Keratinocyte (primary cell): Measurements from ENCODE around the gene PPM1H. TPM values are rescaled to one million over a fixed set of nuclear protein-coding genes. Genes with fewer than 3 reads are reported as not detected.

ENCODE experiments used
- DNase-seq: peaks from one replicate; pipeline ENCODE4 v3.0.0-alpha.2; 2011; ENCODE audit warnings: low read depth, missing footprints, low spot score
- FAIRE-seq: peaks from 2 replicates; lab custom pipeline; 2011; peaks lifted over from hg19 to GRCh38; lab: Jason Lieb, UNC
- H2AFZ ChIP-seq: 2 replicates; pipeline ENCODE4 v1.6.0; 2012; ENCODE audit warnings: low read length, control low read depth, inconsistent platforms; ENCODE audit not compliant: control insufficient read depth
- H3K27ac ChIP-seq: 2 replicates; pipeline ENCODE4 v1.5.1; 2011; ENCODE audit warnings: low read length; ENCODE audit not compliant: control insufficient read depth, insufficient read depth
- H3K27me3 ChIP-seq: 3 replicates; pipeline ENCODE4 v1.6.0; 2011; ENCODE audit warnings: low read length; ENCODE audit not compliant: control insufficient read depth, insufficient read depth; ENCODE audit errors: extremely low read depth
- H3K36me3 ChIP-seq, 2 experiments: 2 replicates in 1 of 2; 3 replicates in 1 of 2; pipeline ENCODE4 v1.5.1; 2011; ENCODE audit warnings: low read length in 2 of 2, mild to moderate bottlenecking in 1 of 2; ENCODE audit not compliant: control insufficient read depth in 2 of 2, insufficient read depth in 2 of 2; ENCODE audit errors: extremely low read depth in 1 of 2
- H3K4me1 ChIP-seq: 3 replicates; pipeline ENCODE4 v1.5.1; 2011; ENCODE audit warnings: low read length; ENCODE audit not compliant: control insufficient read depth, insufficient read depth; ENCODE audit errors: extremely low read depth
- H3K4me2 ChIP-seq: 3 replicates; pipeline ENCODE4 v1.6.0; 2011; ENCODE audit warnings: low read depth, low read length; ENCODE audit not compliant: control insufficient read depth, insufficient read depth; ENCODE audit errors: extremely low read depth
- H3K4me3 ChIP-seq, 3 experiments: fragments of 200-600 bp in 1 of 3; sonication (generic) in 1 of 3; 2 replicates in 2 of 3; 3 replicates in 1 of 3; pipeline ENCODE4 v1.5.1; 2011 to 2016; ENCODE audit warnings: low read length in 3 of 3, mild to moderate bottlenecking in 3 of 3, control low read depth in 2 of 3, inconsistent platforms in 1 of 3, low read depth in 1 of 3, mixed read lengths in 1 of 3, mixed run types in 1 of 3, moderate library complexity in 1 of 3; ENCODE audit not compliant: control insufficient read depth in 2 of 3, insufficient read depth in 2 of 3; ENCODE audit errors: extremely low read depth in 1 of 3
- H3K79me2 ChIP-seq: 2 replicates; pipeline ENCODE4 v1.6.0; 2012; ENCODE audit warnings: low read length; ENCODE audit not compliant: control insufficient read depth, insufficient read depth
- H3K9ac ChIP-seq: 3 replicates; pipeline ENCODE4 v1.6.0; 2011; ENCODE audit warnings: low read length; ENCODE audit not compliant: control insufficient read depth, insufficient read depth; ENCODE audit errors: extremely low read depth
- H3K9me1 ChIP-seq: 3 replicates; pipeline ENCODE4 v1.6.0; 2011; ENCODE audit warnings: low read length; ENCODE audit not compliant: control insufficient read depth, insufficient read depth; ENCODE audit errors: extremely low read depth
- H3K9me3 ChIP-seq: 2 replicates; pipeline ENCODE4 v1.5.1; 2012; ENCODE audit warnings: low read depth, low read length; ENCODE audit not compliant: control insufficient read depth
- H4K20me1 ChIP-seq: 3 replicates; pipeline ENCODE4 v1.6.0; 2011; ENCODE audit warnings: low read length; ENCODE audit not compliant: control insufficient read depth, insufficient read depth; ENCODE audit errors: extremely low read depth
- EZH2 ChIP-seq: IDR thresholded peaks from one replicate; pipeline ENCODE4 v1.6.1; 2012; ENCODE audit warnings: inconsistent platforms, mild to moderate bottlenecking, low read length, moderate library complexity
- dilution Hi-C: fragments of 300-500 bp; cut with MboI; formaldehyde crosslinking; loops from one replicate; pipeline ENCODE4 v1.7.0; 2020; ENCODE audit warnings: low sequenced_read_pairs; ENCODE audit not compliant: extremely low pct_ligation_motif_present
- polyA plus RNA-seq, 5 experiments: library from polyadenylated mRNA; depleted of rRNA in 3 of 5; stranded (reverse) in 3 of 5; stranded (forward) in 1 of 5; unstranded in 1 of 5; fragments of >200 nt; gene quantifications; 1 replicate in 1 of 5; 2 replicates in 3 of 5; 3 replicates in 1 of 5; pipeline versions ENCODE4 v1.2.1 to v1.2.3, GENCODE V29; 2011 to 2012; ENCODE audit warnings: missing spikeins in 2 of 5, low read depth in 1 of 5, low replicate concordance in 1 of 5
- TF ChIP-seq, protein P1 (sequence below), 3 experiments: IDR thresholded peaks in 1 of 3; conservative IDR thresholded peaks in 1 of 3; optimal IDR thresholded peaks in 1 of 3; 2 replicates in 2 of 3; 3 replicates in 1 of 3; pipeline versions ENCODE3 to v1.5.1; 2011; ENCODE audit warnings: low read length in 3 of 3, mild to moderate bottlenecking in 3 of 3, moderate library complexity in 2 of 3, control low read depth in 1 of 3, inconsistent platforms in 1 of 3; ENCODE audit not compliant: insufficient read depth in 2 of 3; ENCODE audit errors: extremely low read depth in 1 of 3

Gene PPM1H
- polyA plus RNA-seq, 1 donor (not counting 4 experiments of a cell fraction or from before 2014, with no cell fraction given): 0.09 TPM

DNA sequence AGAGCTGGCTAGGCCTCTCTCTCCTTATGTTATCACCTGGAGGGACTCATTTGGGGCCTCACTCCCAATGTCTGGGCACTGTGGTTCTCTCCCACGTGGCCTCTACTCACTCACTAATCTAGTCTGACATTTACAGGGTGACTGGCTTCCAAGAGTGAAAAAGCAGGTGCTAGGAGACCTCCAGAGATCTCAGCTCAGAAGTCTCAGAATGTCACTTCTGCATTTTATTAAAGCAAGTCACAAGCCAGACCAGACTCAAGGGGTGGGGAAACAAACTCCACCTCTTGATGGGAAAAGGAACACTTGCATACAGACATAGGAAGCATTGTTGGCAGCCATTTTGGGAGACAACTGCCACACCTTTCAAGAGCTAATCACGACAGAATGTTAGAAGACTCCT is 292.5 kb downstream of the PPM1H start:
- Histone ChIP-seq H3K4me2 (no peak overlapping the region), H3K4me3 (no peak overlapping the region), H3K27ac (no peak overlapping the region), H4K20me1 (no peaks in the 10 kb centered on the region), H3K9me3 (no peaks in the 10 kb centered on the region), H3K36me3 (no peaks in the 10 kb centered on the region), H3K4me1 (no peaks in the 10 kb centered on the region), H3K9ac (no peak overlapping the region), H3K9me1 (no peaks in the 10 kb centered on the region), H3K27me3 (no peaks in the 10 kb centered on the region), H2AFZ (peak overlapping the region; percentile 3), H3K79me2 (no peaks in the 10 kb centered on the region)
- dilution Hi-C loops: no loop called here
- DNase-seq: no peak
- FAIRE-seq: no peak
- TF ChIP-seq, protein P1, sequence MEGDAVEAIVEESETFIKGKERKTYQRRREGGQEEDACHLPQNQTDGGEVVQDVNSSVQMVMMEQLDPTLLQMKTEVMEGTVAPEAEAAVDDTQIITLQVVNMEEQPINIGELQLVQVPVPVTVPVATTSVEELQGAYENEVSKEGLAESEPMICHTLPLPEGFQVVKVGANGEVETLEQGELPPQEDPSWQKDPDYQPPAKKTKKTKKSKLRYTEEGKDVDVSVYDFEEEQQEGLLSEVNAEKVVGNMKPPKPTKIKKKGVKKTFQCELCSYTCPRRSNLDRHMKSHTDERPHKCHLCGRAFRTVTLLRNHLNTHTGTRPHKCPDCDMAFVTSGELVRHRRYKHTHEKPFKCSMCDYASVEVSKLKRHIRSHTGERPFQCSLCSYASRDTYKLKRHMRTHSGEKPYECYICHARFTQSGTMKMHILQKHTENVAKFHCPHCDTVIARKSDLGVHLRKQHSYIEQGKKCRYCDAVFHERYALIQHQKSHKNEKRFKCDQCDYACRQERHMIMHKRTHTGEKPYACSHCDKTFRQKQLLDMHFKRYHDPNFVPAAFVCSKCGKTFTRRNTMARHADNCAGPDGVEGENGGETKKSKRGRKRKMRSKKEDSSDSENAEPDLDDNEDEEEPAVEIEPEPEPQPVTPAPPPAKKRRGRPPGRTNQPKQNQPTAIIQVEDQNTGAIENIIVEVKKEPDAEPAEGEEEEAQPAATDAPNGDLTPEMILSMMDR (optimal IDR thresholded peaks at IDR 0.05 in 1 of 3, IDR thresholded peaks at IDR 0.05 in 1 of 3, conservative IDR thresholded peaks at IDR 0.05 in 1 of 3; ENCODE audit: extremely low read depth in 1 of 3, insufficient read depth in 2 of 3, low read length in 3 of 3): no peak
- no peak for TF ChIP-seq EZH2

DNA sequence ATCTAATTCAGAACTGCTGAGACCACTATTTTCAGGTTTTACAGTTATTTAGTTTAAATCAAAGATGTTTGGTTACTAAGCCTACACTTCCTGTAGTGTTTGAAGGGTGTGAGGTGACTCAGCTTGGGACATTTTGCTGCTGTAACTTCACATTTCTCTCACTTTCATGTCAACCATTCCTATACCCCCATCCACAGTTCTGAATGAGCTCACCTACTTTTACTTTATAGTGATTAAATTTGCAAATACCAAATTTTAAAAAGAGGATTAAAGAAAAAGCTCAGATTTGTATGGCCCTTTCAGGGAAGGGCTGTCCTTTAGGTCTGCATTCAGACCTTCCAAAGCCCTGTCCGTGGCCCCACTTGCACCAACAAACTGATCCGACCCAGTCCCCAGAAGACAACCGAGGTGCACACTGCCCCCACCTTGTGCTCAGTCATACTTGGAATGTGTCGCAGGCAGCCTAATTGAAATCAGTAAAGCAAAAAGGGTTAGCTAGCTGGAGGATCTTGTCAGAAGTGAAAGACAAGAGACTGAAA is 294.0 kb downstream of the PPM1H start:
- no peak for DNase-seq
- TF ChIP-seq, protein P1 (optimal IDR thresholded peaks at IDR 0.05 in 1 of 3, IDR thresholded peaks at IDR 0.05 in 1 of 3, conservative IDR thresholded peaks at IDR 0.05 in 1 of 3; ENCODE audit: extremely low read depth in 1 of 3, insufficient read depth in 2 of 3, low read length in 3 of 3): no peak
- TF ChIP-seq EZH2: no peak
- Histone ChIP-seq H3K27ac (no peak overlapping the region), H2AFZ (no peak overlapping the region), H3K9me1 (no peaks in the 10 kb centered on the region), H3K4me3 (no peak overlapping the region), H3K79me2 (no peaks in the 10 kb centered on the region), H3K36me3 (no peaks in the 10 kb centered on the region), H3K4me2 (no peak overlapping the region), H4K20me1 (no peaks in the 10 kb centered on the region), H3K9me3 (no peaks in the 10 kb centered on the region), H3K4me1 (no peaks in the 10 kb centered on the region), H3K9ac (no peak overlapping the region), H3K27me3 (no peaks in the 10 kb centered on the region)
- peak; percentile 43 for FAIRE-seq
- dilution Hi-C loops: no loop called here
